Activated B cell treated with CpG ODN at 0.5 μM for 24 hours (primary cell): ENCODE measurements around the gene CLASP1. TPM values are rescaled to one million over a fixed set of nuclear protein-coding genes. Genes with fewer than 3 reads are reported as not detected.

ENCODE experiments used
- ATAC-seq: fragments of 200-7000 bp; cut with Tn5 transposase; one replicate; pipeline ENCODE4 v1.10.0; 2021; ENCODE audit warnings: low read depth, mild to moderate bottlenecking, moderate library complexity
- CTCF ChIA-PET: fragments of 350-600 bp; sonication (Branson Sonifier 250); formaldehyde crosslinking; loops from one replicate; lab custom pipeline; 2021; ENCODE audit warnings: antibody characterized with exemption; lab: Charles Lee
- POLR2A ChIA-PET: fragments of 350-600 bp; sonication (Branson Sonifier 250); formaldehyde crosslinking; loops from one replicate; lab custom pipeline; 2021; ENCODE audit warnings: antibody characterized with exemption; lab: Charles Lee
- DNase-seq: peaks from one replicate; pipeline ENCODE4 v3.0.0; 2022
- H3K27ac Mint-ChIP-seq: one replicate; pipeline ENCODE4 v1.8.0; 2020; ENCODE audit warnings: mixed read lengths
- H3K27me3 Mint-ChIP-seq: one replicate; pipeline ENCODE4 v1.8.0; 2021; ENCODE audit warnings: mixed read lengths
- H3K36me3 Mint-ChIP-seq: one replicate; pipeline ENCODE4 v1.8.0; 2021; ENCODE audit warnings: low read depth, mixed read lengths
- H3K4me1 Mint-ChIP-seq: one replicate; pipeline ENCODE4 v1.8.0; 2021; ENCODE audit warnings: mixed read lengths
- H3K4me3 Mint-ChIP-seq: one replicate; pipeline ENCODE4 v1.8.0; 2020; ENCODE audit warnings: mild to moderate bottlenecking, mixed read lengths
- H3K9me3 Mint-ChIP-seq: one replicate; pipeline ENCODE4 v1.8.0; 2020; ENCODE audit warnings: mixed read lengths
- CTCF ChIP-seq: fragments of 200-600 bp; IDR thresholded peaks from one replicate; pipeline ENCODE4 v1.8.0; 2022; ENCODE audit warnings: antibody characterized with exemption, mild to moderate bottlenecking
- intact Hi-C: fragments of 100-400 bp; cut with micrococcal nuclease; formaldehyde crosslinking; loops from one replicate; pipeline ENCODE4 v1.15.1; 2024
- total RNA-seq: library from RNA; stranded (reverse); gene quantifications from 2 replicates; pipeline ENCODE4 v1.2.3, GENCODE V29; 2022

The CLASP1 gene
- total RNA-seq, 1 donor from 2014 or later: 65.0 TPM

GRCh38 chr2:121431214-121431613, 218.0 kb downstream of the CLASP1 start:
- peaks cover 41% of the 10 kb centered on the region for H3K36me3 Mint-ChIP-seq
- H3K4me3 Mint-ChIP-seq: no peak overlapping the region
- DNase-seq (no peak), ATAC-seq (no peak)
- ChIA-PET CTCF (interaction anchor here (0.6 to 0.8 kb wide), 2 partner anchors 125 to 287 kb away, joined by 3 to 4 read pairs; no protein-coding TSS in a partner anchor), POLR2A (no interaction called here)
- no peaks in the 10 kb centered on the region for H3K27me3 Mint-ChIP-seq
- no peaks in the 10 kb centered on the region for H3K4me1 Mint-ChIP-seq
- H3K9me3 Mint-ChIP-seq: no peaks in the 10 kb centered on the region
- TF ChIP-seq CTCF: no peak
- intact Hi-C loops: no loop called here
- no peak overlapping the region for H3K27ac Mint-ChIP-seq

GRCh38 chr2:121429927-121430520, 219.2 kb downstream of the CLASP1 start:
- H3K9me3 Mint-ChIP-seq: no peaks in the 10 kb centered on the region
- ChIA-PET CTCF (no interaction called here), POLR2A (no interaction called here)
- H3K27me3 Mint-ChIP-seq: no peaks in the 10 kb centered on the region
- TF ChIP-seq CTCF: no peak
- H3K27ac Mint-ChIP-seq: no peak overlapping the region
- ATAC-seq: no peak
- peaks cover 50% of the 10 kb centered on the region for H3K36me3 Mint-ChIP-seq
- no peak for DNase-seq
- no peaks in the 10 kb centered on the region for H3K4me1 Mint-ChIP-seq
- intact Hi-C loops: no loop called here
- no peak overlapping the region for H3K4me3 Mint-ChIP-seq

GRCh38 chr2:121429119-121429903, 220.0 kb downstream of the CLASP1 start:
- ATAC-seq: no peak
- intact Hi-C loops: no loop called here
- Mint-ChIP-seq H3K27me3 (no peaks in the 10 kb centered on the region), H3K4me1 (no peaks in the 10 kb centered on the region), H3K27ac (no peak overlapping the region), H3K9me3 (no peaks in the 10 kb centered on the region), H3K36me3 (peaks cover 56% of the 10 kb centered on the region), H3K4me3 (no peak overlapping the region)
- POLR2A ChIA-PET: no interaction called here
- DNase-seq: no peak
- no peak for TF ChIP-seq CTCF
- CTCF ChIA-PET: no interaction called here

GRCh38 chr2:121427187-121427689, 222.0 kb downstream of the CLASP1 start:
- H3K27ac Mint-ChIP-seq: no peak overlapping the region
- DNase-seq: no peak
- ChIA-PET CTCF (interaction anchor here (1.0 kb wide), 1 partner anchor 25 kb away, joined by 3 read pairs; no protein-coding TSS in a partner anchor), POLR2A (interaction anchor here (0.6 kb wide), 1 partner anchor 228 kb away, joined by 3 read pairs; no protein-coding TSS in a partner anchor)
- peaks cover 65% of the 10 kb centered on the region for H3K36me3 Mint-ChIP-seq
- H3K27me3 Mint-ChIP-seq: no peaks in the 10 kb centered on the region
- H3K4me1 Mint-ChIP-seq: no peaks in the 10 kb centered on the region
- intact Hi-C loops: no loop called here
- no peak for ATAC-seq
- no peak for TF ChIP-seq CTCF
- no peak overlapping the region for H3K4me3 Mint-ChIP-seq
- H3K9me3 Mint-ChIP-seq: no peaks in the 10 kb centered on the region

GRCh38 chr2:121420486-121420885, 228.8 kb downstream of the CLASP1 start:
- H3K4me1 Mint-ChIP-seq: no peaks in the 10 kb centered on the region
- H3K27me3 Mint-ChIP-seq: no peaks in the 10 kb centered on the region
- intact Hi-C loops: no loop called here
- no peak overlapping the region for H3K4me3 Mint-ChIP-seq
- TF ChIP-seq CTCF: no peak
- peaks cover 66% of the 10 kb centered on the region for H3K36me3 Mint-ChIP-seq
- H3K9me3 Mint-ChIP-seq: no peaks in the 10 kb centered on the region
- no peak for DNase-seq
- H3K27ac Mint-ChIP-seq: no peak overlapping the region
- no peak for ATAC-seq
- CTCF ChIA-PET: no interaction called here
- POLR2A ChIA-PET: no interaction called here
